H1 (cell line): ENCODE measurements around the gene SPINT2. TPM values are rescaled to one million over a fixed set of nuclear protein-coding genes. Genes with fewer than 3 reads are reported as not detected.
A peak's percentile ranks its signal among the peaks of the same experiment; 100 is the strongest.

Experiments
- CTCF ChIA-PET: fragments of 300-600 bp; sonication (Branson Sonifier 250); formaldehyde crosslinking; loops from one replicate; lab custom pipeline; 2021; ENCODE audit not compliant: partially characterized antibody; lab: Charles Lee
- POLR2A ChIA-PET: fragments of 300-600 bp; sonication (Branson Sonifier 250); formaldehyde crosslinking; loops from one replicate; lab custom pipeline; 2021; ENCODE audit warnings: inconsistent platforms; ENCODE audit not compliant: partially characterized antibody; lab: Charles Lee
- DNase-seq, 2 experiments: peaks; one replicate each; pipeline versions ENCODE4 v3.0.0 to v3.0.0-alpha.2; 2010 to 2022; ENCODE audit warnings: low spot score in 2 of 2, low read depth in 1 of 2, mixed read lengths in 1 of 2
- FAIRE-seq: peaks from 2 replicates; lab custom pipeline; 2011; peaks lifted over from hg19 to GRCh38; lab: Jason Lieb, UNC
- H2AFZ ChIP-seq: 2 replicates; pipeline ENCODE4 v1.8.1; 2012; ENCODE audit warnings: low read length, inconsistent platforms
- H2AK5ac ChIP-seq: 2 replicates; pipeline ENCODE4 v1.6.1; 2013; ENCODE audit warnings: low read depth, low read length
- H2BK120ac ChIP-seq: replicated peaks from 2 replicates; pipeline ENCODE3; 2013; ENCODE audit warnings: low read depth, low read length, inconsistent platforms
- H2BK12ac ChIP-seq: 2 replicates; pipeline ENCODE4 v1.6.1; 2013; ENCODE audit warnings: low read depth, low read length
- H2BK15ac ChIP-seq: 2 replicates; pipeline ENCODE4 v1.6.1; 2013; ENCODE audit warnings: low read length
- H2BK20ac ChIP-seq: 2 replicates; pipeline ENCODE4 v1.6.1; 2013; ENCODE audit warnings: low read length
- H2BK5ac ChIP-seq: 2 replicates; pipeline ENCODE4 v1.6.1; 2013; ENCODE audit warnings: low read depth, low read length
- H3K14ac ChIP-seq: 2 replicates; pipeline ENCODE4 v1.6.1; 2013; ENCODE audit warnings: inconsistent platforms; ENCODE audit not compliant: insufficient read length
- H3K18ac ChIP-seq: 2 replicates; pipeline ENCODE4 v1.6.1; 2013; ENCODE audit warnings: low read length; ENCODE audit errors: extremely low read depth
- H3K23ac ChIP-seq: 2 replicates; pipeline ENCODE4 v1.6.1; 2013; ENCODE audit warnings: inconsistent platforms; ENCODE audit not compliant: insufficient read length
- H3K23me2 ChIP-seq: 2 replicates; pipeline ENCODE4 v1.6.1; 2013; ENCODE audit warnings: low read depth, low read length
- H3K27ac ChIP-seq: 2 replicates; pipeline ENCODE4 v1.6.1; 2011; ENCODE audit warnings: low read depth, low read length, inconsistent platforms
- H3K27me3 ChIP-seq, 4 experiments: replicated peaks in 1 of 4; 1 replicate in 1 of 4; 2 replicates in 3 of 4; pipeline versions ENCODE4 v1.6.1 to v1.8.1; 2011 to 2013; ENCODE audit warnings: low read length in 3 of 4, mild to moderate bottlenecking in 3 of 4, inconsistent platforms in 2 of 4, mixed read lengths in 2 of 4, moderate library complexity in 1 of 4; ENCODE audit not compliant: control insufficient read depth in 3 of 4, insufficient read depth in 3 of 4; ENCODE audit errors: extremely low read depth in 1 of 4
- H3K36me3 ChIP-seq, 4 experiments: 2 replicates each; pipeline versions ENCODE4 v1.6.1 to v1.8.1; 2011 to 2013; ENCODE audit warnings: mild to moderate bottlenecking in 4 of 4, low read length in 3 of 4, moderate library complexity in 2 of 4, control low read depth in 1 of 4, inconsistent platforms in 1 of 4; ENCODE audit not compliant: insufficient read depth in 4 of 4, control insufficient read depth in 2 of 4
- H3K4ac ChIP-seq: replicated peaks from 2 replicates; pipeline ENCODE3; 2013; ENCODE audit warnings: low read length, low read depth, mixed read lengths, inconsistent platforms; ENCODE audit not compliant: insufficient read length
- H3K4me1 ChIP-seq, 4 experiments: replicated peaks in 1 of 4; 1 replicate in 1 of 4; 2 replicates in 3 of 4; pipeline versions ENCODE4 v1.6.1 to v1.8.1; 2011 to 2013; ENCODE audit warnings: low read length in 3 of 4, inconsistent platforms in 2 of 4, mixed read lengths in 1 of 4; ENCODE audit not compliant: insufficient read depth in 4 of 4, control insufficient read depth in 3 of 4
- H3K4me2 ChIP-seq, 2 experiments: 2 replicates each; pipeline versions ENCODE4 v1.6.1 to v1.8.1; 2011 to 2013; ENCODE audit warnings: low read depth in 2 of 2, low read length in 2 of 2, control low read depth in 1 of 2, inconsistent platforms in 1 of 2, mild to moderate bottlenecking in 1 of 2; ENCODE audit not compliant: insufficient read depth in 1 of 2
- H3K4me3 ChIP-seq, 4 experiments: fragments of 200-600, 300-600 bp in 1 of 4; sonication (generic), shearing (Covaris generic), sonication (Bioruptor Twin) in 1 of 4; 2 replicates each; pipeline versions ENCODE4 v1.5.1 to v1.8.1; 2011 to 2016; ENCODE audit warnings: low read length in 4 of 4, low read depth in 3 of 4, control low read depth in 2 of 4, inconsistent platforms in 2 of 4, mild to moderate bottlenecking in 2 of 4, mixed read lengths in 1 of 4, moderate library complexity in 1 of 4; ENCODE audit not compliant: insufficient read depth in 2 of 4; ENCODE audit errors: extremely low read depth in 1 of 4
- H3K56ac ChIP-seq: replicated peaks from 2 replicates; pipeline ENCODE3; 2013; ENCODE audit warnings: low read depth, mild to moderate bottlenecking, mixed read lengths, low read length, inconsistent platforms; ENCODE audit not compliant: insufficient read length
- H3K79me1 ChIP-seq: 2 replicates; pipeline ENCODE4 v1.6.1; 2013; ENCODE audit warnings: low read depth, low read length, control low read depth
- H3K79me2 ChIP-seq, 2 experiments: 2 replicates each; pipeline versions ENCODE4 v1.6.1 to v1.8.1; 2012 to 2013; ENCODE audit warnings: low read length in 2 of 2, mild to moderate bottlenecking in 2 of 2, inconsistent platforms in 1 of 2; ENCODE audit not compliant: insufficient read depth in 2 of 2, control insufficient read depth in 1 of 2
- H3K9ac ChIP-seq, 4 experiments: replicated peaks in 1 of 4; 1 replicate in 1 of 4; 2 replicates in 3 of 4; pipeline versions ENCODE4 v1.6.1 to v1.8.1; 2011 to 2013; ENCODE audit warnings: low read depth in 3 of 4, low read length in 3 of 4, control low read depth in 2 of 4, mild to moderate bottlenecking in 2 of 4, moderate library complexity in 2 of 4, inconsistent platforms in 1 of 4; ENCODE audit errors: extremely low read depth in 1 of 4
- H3K9me3 ChIP-seq, 2 experiments: 2 replicates each; pipeline versions ENCODE4 v1.6.1 to v1.8.1; 2012 to 2013; ENCODE audit warnings: mild to moderate bottlenecking in 2 of 2, moderate library complexity in 2 of 2, control low read depth in 1 of 2, inconsistent platforms in 1 of 2, low read depth in 1 of 2, low read length in 1 of 2, mixed read lengths in 1 of 2; ENCODE audit not compliant: insufficient read depth in 2 of 2
- H4K20me1 ChIP-seq, 2 experiments: replicated peaks in 1 of 2; 2 replicates each; pipeline versions ENCODE3 to v1.8.1; 2011 to 2013; ENCODE audit warnings: inconsistent platforms in 2 of 2, low read length in 2 of 2, mild to moderate bottlenecking in 1 of 2; ENCODE audit not compliant: insufficient read depth in 2 of 2, control insufficient read depth in 1 of 2
- H4K5ac ChIP-seq: 2 replicates; pipeline ENCODE4 v1.6.1; 2013; ENCODE audit warnings: low read length, low read depth, mixed read lengths, inconsistent platforms; ENCODE audit not compliant: insufficient read length
- H4K8ac ChIP-seq: 2 replicates; pipeline ENCODE4 v1.8.0; 2013; ENCODE audit warnings: mild to moderate bottlenecking, moderate library complexity, low read length, inconsistent platforms; ENCODE audit not compliant: insufficient read depth; ENCODE audit errors: extremely low read depth
- H4K91ac ChIP-seq: replicated peaks from 2 replicates; pipeline ENCODE3; 2013; ENCODE audit warnings: low read length, mixed read lengths, inconsistent platforms; ENCODE audit not compliant: insufficient read length
- ASH2L ChIP-seq: fragments of 200-600, 300-600 bp; sonication (generic); IDR thresholded peaks from one replicate; pipeline ENCODE4 v1.7.1; 2017; ENCODE audit warnings: low read length
- BCL11A ChIP-seq, 2 experiments: IDR thresholded peaks; one replicate each; pipeline ENCODE4 v1.6.1; 2011; ENCODE audit warnings: low read depth in 2 of 2, low read length in 2 of 2, mild to moderate bottlenecking in 2 of 2
- BRCA1 ChIP-seq: IDR thresholded peaks from 2 replicates; pipeline ENCODE4 v1.6.1; 2012; ENCODE audit warnings: low read depth, low read length, improper control_type of control experiment
- EGR1 ChIP-seq: IDR thresholded peaks from 2 replicates; pipeline ENCODE4 v1.6.1; 2011; ENCODE audit warnings: low read depth, low read length, borderline replicate concordance
- GTF2F1 ChIP-seq: IDR thresholded peaks from 2 replicates; pipeline ENCODE4 v1.6.1; 2012; ENCODE audit warnings: low read depth, low read length, improper control_type of control experiment, borderline replicate concordance
- JUND ChIP-seq: IDR thresholded peaks from 2 replicates; pipeline ENCODE4 v1.6.1; 2011; ENCODE audit warnings: mild to moderate bottlenecking, improper control_type of control experiment, low read length
- KDM4A ChIP-seq: IDR thresholded peaks from one replicate; pipeline ENCODE4 v1.7.1; 2012; ENCODE audit warnings: low read depth, mild to moderate bottlenecking, moderate library complexity, low read length, inconsistent platforms; ENCODE audit not compliant: severe bottlenecking
- MAX ChIP-seq: IDR thresholded peaks from 2 replicates; pipeline ENCODE4 v1.6.1; 2012; ENCODE audit warnings: inconsistent platforms
- SUZ12 ChIP-seq: fragments of 200-600 bp; sonication (generic); IDR thresholded peaks from 2 replicates; pipeline ENCODE4 v1.6.1; 2012; ENCODE audit warnings: mild to moderate bottlenecking, inconsistent platforms, low read length, moderate library complexity, mixed read lengths
- TEAD4 ChIP-seq: IDR thresholded peaks from 2 replicates; pipeline ENCODE4 v1.6.1; 2012; ENCODE audit warnings: low read depth, low read length, inconsistent platforms, mixed read lengths
- USF2 ChIP-seq: IDR thresholded peaks from 2 replicates; pipeline ENCODE4 v1.6.1; 2011; ENCODE audit warnings: low read length, improper control_type of control experiment
- WGBS, 2 experiments: shearing (Covaris generic) in 1 of 2; methylation state at CpG; one replicate each; pipeline versions ENCODE4 v1.1.6 to v1.1.7; 2013 to 2015; ENCODE audit warnings: low lambda C conversion rate in 2 of 2, mixed read lengths in 2 of 2, inconsistent platforms in 1 of 2, low coverage in 1 of 2, missing lambda C conversion rate in 1 of 2; ENCODE audit not compliant: insufficient replicate concordance in 2 of 2, insufficient coverage in 1 of 2, insufficient read length in 1 of 2; ENCODE audit errors: extremely low coverage in 1 of 2, missing lambda C conversion rate in 1 of 2; 5-methylcytosine and 5-hydroxymethylcytosine counted together
- polyA plus RNA-seq, 7 experiments: library from polyadenylated mRNA; depleted of rRNA in 3 of 7; stranded (reverse) in 5 of 7; unstranded in 2 of 7; fragments of >200 nt in 5 of 7; fragments of 200-250 nt in 2 of 7; gene quantifications; 1 replicate in 5 of 7; 2 replicates in 1 of 7; 4 replicates in 1 of 7; pipeline versions ENCODE4 v1.2.1 to v1.2.3, GENCODE V29; 2011 to 2013; ENCODE audit warnings: missing spikeins in 2 of 7, mixed read lengths in 2 of 7
- total RNA-seq: library from RNA; stranded (reverse); fragmentation: NEBNext Ultra II Directional; extraction: Animal tissue kit (Norgen Biotek cat#: 25700); gene quantifications from 2 replicates; pipeline ENCODE4 v1.2.1, GENCODE V29; 2021

SPINT2 gene
- total and polyA plus RNA-seq, 2 of the 8 experiments (the other 6 are each of a cell fraction or from before 2014, with no cell fraction given), result 294 to 296 TPM

- no peak overlapping the region for H3K4ac ChIP-seq
- H4K8ac ChIP-seq, result no peak overlapping the region
- POLR2A ChIA-PET, result interaction anchor here (0.7 to 3.6 kb wide), 7 partner anchors 9 to 108 kb away, joined by 3 to 25 read pairs (median 4); partner anchors contain the start of genes PPP1R14A and PSMD8
- H3K4me3 ChIP-seq, result peak overlapping the region in 3 of 4 experiments; percentile 7 to 12 (median 8); a peak in 4 of 8 replicates
- H3K23ac ChIP-seq, result no peak overlapping the region
- H2AK5ac ChIP-seq, result 0 out of 2 replicates have a peak overlapping the region, but pooled peaks have one; percentile 16
- peaks cover 21% of the 10 kb centered on the region for H3K79me1 ChIP-seq
- 90% methylated on average over 12 of the region's 12 CpGs; no CpG with 5 or more reads in 1 of the 2 experiments for WGBS, 2 experiments
- peaks cover 8 to 22% of the 10 kb centered on the region in 2 experiments for H4K20me1 ChIP-seq
- peaks cover 7% of the 10 kb centered on the region for H3K23me2 ChIP-seq
- H2BK120ac ChIP-seq, result no peak overlapping the region
- no peaks in the 10 kb centered on the region for H3K9me3 ChIP-seq
- 0 out of 8 replicates have a peak, but pooled peaks cover 0 to 5% (median 0%) of the 10 kb centered on the region in 4 experiments for H3K36me3 ChIP-seq
- H2BK15ac ChIP-seq, result no peak overlapping the region
- peak overlapping the region; percentile 97 to 100 for H3K4me2 ChIP-seq
- peak overlapping the region; percentile 26; the same call in 1 of the 2 replicates for H3K27ac ChIP-seq
- no peak for DNase-seq
- no peaks in the 10 kb centered on the region for H3K27me3 ChIP-seq
- H3K4me1 ChIP-seq, result peaks cover 12 to 34% (median 19%) of the 10 kb centered on the region in 4 experiments
- no peak overlapping the region for H4K5ac ChIP-seq
- H3K9ac ChIP-seq, result peak overlapping the region in 2 of 4 experiments; percentile 35 to 42; a peak in 2 of 7 replicates
- no peak overlapping the region for H3K14ac ChIP-seq
- H3K56ac ChIP-seq, result no peak overlapping the region
- no peak overlapping the region; the same call in 1 of the 2 replicates for H2BK5ac ChIP-seq
- no peak overlapping the region for H2BK12ac ChIP-seq
- H2AFZ ChIP-seq, result no peak overlapping the region
- H3K79me2 ChIP-seq, result peaks cover 37 to 71% of the 10 kb centered on the region in 2 experiments
- CTCF ChIA-PET, result interaction anchor here (0.8 to 8.6 kb wide), 12 partner anchors 11 to 117 kb away, joined by 3 to 84 read pairs (median 6); partner anchors contain the start of genes C19orf33 and PPP1R14A
- no peak overlapping the region for H2BK20ac ChIP-seq
- no peak overlapping the region for H4K91ac ChIP-seq
- H3K18ac ChIP-seq, result no peak overlapping the region
- FAIRE-seq, result no peak
- TF ChIP-seq USF2 (no peak), TEAD4 (no peak), ASH2L (no peak), BCL11A (IDR thresholded peaks at IDR 0.05; ENCODE audit: low read depth in 2 of 2, low read length in 2 of 2) (no peak), GTF2F1 (no peak), BRCA1 (no peak), KDM4A (no peak), EGR1 (no peak), JUND (no peak), SUZ12 (no peak), MAX (no peak)
Observed at GRCh38 chr19:38266981-38267597, 2.7 kb downstream of the SPINT2 start.
